B cell (primary cell): Measurements from ENCODE around the gene WNK2. TPM values are rescaled to one million over a fixed set of nuclear protein-coding genes. Genes with fewer than 3 reads are reported as not detected.

Experiments
- ATAC-seq: fragments of 200-7000 bp; cut with Tn5 transposase; one replicate; pipeline ENCODE4 v1.10.0; 2021; ENCODE audit warnings: low read depth, mild to moderate bottlenecking, moderate number of reproducible peaks, moderate library complexity
- CTCF ChIA-PET: fragments of 350-600 bp; sonication (Branson Sonifier 250); formaldehyde crosslinking; loops from one replicate; lab custom pipeline; 2021; ENCODE audit warnings: antibody characterized with exemption, inconsistent platforms; lab: Charles Lee
- POLR2A ChIA-PET: fragments of 350-600 bp; sonication (Branson Sonifier 250); formaldehyde crosslinking; loops from one replicate; lab custom pipeline; 2021; ENCODE audit warnings: antibody characterized with exemption; lab: Charles Lee
- DNase-seq: peaks from one replicate; pipeline ENCODE4 v3.0.0; 2013
- H2AFZ ChIP-seq: 2 replicates; pipeline ENCODE4 v1.6.1; 2012; ENCODE audit warnings: mild to moderate bottlenecking, low read depth, low read length; ENCODE audit not compliant: insufficient read depth, poor library complexity, severe bottlenecking
- H3K27ac ChIP-seq, 2 donors: 1 replicate in 1 of 2; 2 replicates in 1 of 2; pipeline ENCODE4 v1.5.1; 2012 to 2013; ENCODE audit warnings: low read length in 2 of 2, mild to moderate bottlenecking in 2 of 2, moderate library complexity in 1 of 2
- H3K27me3 ChIP-seq, 4 experiments: fragments of 200-600 bp in 1 of 4; sonication (generic) in 1 of 4; replicated peaks in 1 of 4; 1 replicate in 2 of 4; 2 replicates in 2 of 4; pipeline versions ENCODE4 v1.6.1 to v1.7.0; 2013 to 2016; ENCODE audit warnings: low read length in 3 of 4, mild to moderate bottlenecking in 2 of 4, mixed read lengths in 1 of 4, moderate library complexity in 1 of 4; ENCODE audit not compliant: insufficient read depth in 4 of 4, control insufficient read depth in 3 of 4; ENCODE audit errors: control extremely low read depth in 1 of 4
- H3K36me3 ChIP-seq, 2 experiments: replicated peaks in 1 of 2; 1 replicate in 1 of 2; 2 replicates in 1 of 2; pipeline versions ENCODE4 v1.6.1 to v1.7.1; 2013; ENCODE audit warnings: low read length in 1 of 2; ENCODE audit not compliant: insufficient read depth in 2 of 2, control insufficient read depth in 1 of 2; ENCODE audit errors: control extremely low read depth in 1 of 2, extremely low read depth in 1 of 2
- H3K4me1 ChIP-seq, 2 donors: fragments of 200-600 bp in 1 of 2; sonication (generic) in 1 of 2; 1 replicate in 1 of 2; 2 replicates in 1 of 2; pipeline versions ENCODE4 v1.5.1 to v1.6.1; 2013 to 2017; ENCODE audit warnings: low read length in 2 of 2; ENCODE audit not compliant: control insufficient read depth in 2 of 2, insufficient read depth in 2 of 2
- H3K4me2 ChIP-seq: replicated peaks from 2 replicates; pipeline ENCODE3; 2012; ENCODE audit warnings: mild to moderate bottlenecking, low read depth, low read length; ENCODE audit not compliant: poor library complexity, severe bottlenecking
- H3K4me3 ChIP-seq, 5 experiments: fragments of 200-600 bp in 1 of 5; sonication (generic) in 1 of 5; 1 replicate in 3 of 5; 2 replicates in 2 of 5; pipeline versions ENCODE4 v1.5.1 to v1.7.0; 2011 to 2016; ENCODE audit warnings: low read length in 4 of 5, mild to moderate bottlenecking in 4 of 5, low read depth in 2 of 5, control low read depth in 1 of 5, moderate library complexity in 1 of 5; ENCODE audit not compliant: insufficient read depth in 1 of 5; ENCODE audit errors: control extremely low read depth in 1 of 5, extremely low read depth in 1 of 5
- H3K79me2 ChIP-seq: fragments of 200-600 bp; sonication (generic); one replicate; pipeline ENCODE4 v1.6.0; 2016; ENCODE audit warnings: low read length; ENCODE audit not compliant: control insufficient read depth, insufficient read depth
- H3K9ac ChIP-seq: fragments of 200-600 bp; sonication (generic); 2 replicates; pipeline ENCODE4 v1.6.1; 2017; ENCODE audit warnings: mild to moderate bottlenecking, low read length, moderate library complexity
- H3K9me3 ChIP-seq, 3 donors: one replicate each; pipeline versions ENCODE4 v1.6.1 to v1.7.1; 2013; ENCODE audit warnings: low read length in 2 of 3; ENCODE audit not compliant: control insufficient read depth in 2 of 3, insufficient read depth in 1 of 3; ENCODE audit errors: control extremely low read depth in 1 of 3
- H4K20me1 ChIP-seq: 2 replicates; pipeline ENCODE4 v1.6.0; 2012; ENCODE audit warnings: mild to moderate bottlenecking, low read length; ENCODE audit not compliant: insufficient read depth, control insufficient read depth, poor library complexity, severe bottlenecking
- H3K27ac Mint-ChIP-seq: one replicate; pipeline ENCODE4 v1.8.0; 2021; ENCODE audit warnings: mixed read lengths
- H3K27me3 Mint-ChIP-seq: one replicate; pipeline ENCODE4 v1.8.0; 2021; ENCODE audit warnings: mixed read lengths
- H3K4me1 Mint-ChIP-seq: one replicate; pipeline ENCODE4 v1.8.0; 2021; ENCODE audit warnings: mixed read lengths
- H3K4me3 Mint-ChIP-seq: one replicate; pipeline ENCODE4 v1.8.0; 2021; ENCODE audit warnings: mixed read lengths
- H3K9me3 Mint-ChIP-seq: one replicate; pipeline ENCODE4 v1.8.0; 2022; ENCODE audit warnings: mixed read lengths; ENCODE audit not compliant: insufficient read depth
- CTCF ChIP-seq: fragments of 200-600 bp; IDR thresholded peaks from one replicate; pipeline ENCODE4 v1.8.0; 2022; ENCODE audit warnings: antibody characterized with exemption, mild to moderate bottlenecking
- EZH2 ChIP-seq: IDR thresholded peaks from 2 replicates; pipeline ENCODE4 v1.6.1; 2012; ENCODE audit warnings: borderline replicate concordance, low read depth, mild to moderate bottlenecking, moderate library complexity, low read length; ENCODE audit not compliant: insufficient read depth, poor library complexity, severe bottlenecking
- WGBS: methylation state at CpG from one replicate; pipeline ENCODE4 v1.1.5; 2013; ENCODE audit warnings: missing lambda C conversion rate; ENCODE audit not compliant: insufficient coverage; 5-methylcytosine and 5-hydroxymethylcytosine counted together
- intact Hi-C: fragments of 100-400 bp; cut with micrococcal nuclease; formaldehyde crosslinking; loops from one replicate; pipeline ENCODE4 v1.10.0; 2022
- polyA plus RNA-seq: library from polyadenylated mRNA; depleted of rRNA; stranded (reverse); fragments of >200 nt; gene quantifications from 2 replicates; pipeline ENCODE4 v1.2.3, GENCODE V29; 2012
- total RNA-seq, 2 donors: library from RNA; stranded (reverse); fragments of 120-200 nt in 1 of 2; gene quantifications; 1 replicate in 1 of 2; 2 replicates in 1 of 2; pipeline versions ENCODE4 v1.2.3 to v1.2.4, GENCODE V29; 2013 to 2022

The WNK2 gene
- total and polyA plus RNA-seq, 2 donors (not counting 1 experiment from before 2014, with no cell fraction given), result 0.49 TPM; not detected in 1

GRCh38 chr9:93299418-93300174 is 115.7 kb downstream of the WNK2 start:
- DNase-seq, result no peak
- H3K27me3 ChIP-seq, result no peaks in the 10 kb centered on the region
- H3K36me3 ChIP-seq, result no peaks in the 10 kb centered on the region
- POLR2A ChIA-PET, result no interaction called here
- H3K4me3 Mint-ChIP-seq, result no peak overlapping the region
- peaks cover 13% of the 10 kb centered on the region for H3K27me3 Mint-ChIP-seq
- H2AFZ ChIP-seq, result no peak overlapping the region
- peaks cover 8% of the 10 kb centered on the region for H3K4me1 Mint-ChIP-seq
- peaks cover 10 to 17% of the 10 kb centered on the region in 2 donors for H3K4me1 ChIP-seq
- no peak for ATAC-seq
- H3K79me2 ChIP-seq, result no peaks in the 10 kb centered on the region
- peak overlapping the region; percentile 32 for H3K27ac Mint-ChIP-seq
- 100% methylated on average over 2 of the region's 26 CpGs for WGBS
- no peak overlapping the region for H3K27ac ChIP-seq
- intact Hi-C loops, result no loop called here
- no peak overlapping the region for H3K9ac ChIP-seq
- no peaks in the 10 kb centered on the region for H3K9me3 ChIP-seq
- no peaks in the 10 kb centered on the region for H3K9me3 Mint-ChIP-seq
- no peak overlapping the region for H3K4me2 ChIP-seq
- H4K20me1 ChIP-seq, result no peaks in the 10 kb centered on the region
- no peak overlapping the region for H3K4me3 ChIP-seq
- no peak for TF ChIP-seq CTCF
- TF ChIP-seq EZH2, result no peak
- CTCF ChIA-PET, result interaction anchor here (1.3 kb wide), 1 partner anchor 343 kb away, joined by 3 read pairs; no protein-coding TSS in a partner anchor

- Histone ChIP-seq H3K36me3 (no peaks in the 10 kb centered on the region), H4K20me1 (no peaks in the 10 kb centered on the region), H3K27me3 (no peaks in the 10 kb centered on the region), H3K79me2 (no peaks in the 10 kb centered on the region), H3K9me3 (no peaks in the 10 kb centered on the region), H3K4me1 (peaks cover 5 to 11% of the 10 kb centered on the region in 2 donors), H3K4me3 (no peak overlapping the region), H3K27ac (no peak overlapping the region), H3K9ac (no peak overlapping the region), H3K4me2 (no peak overlapping the region), H2AFZ (no peak overlapping the region)
- Mint-ChIP-seq H3K27me3 (peaks cover 13% of the 10 kb centered on the region), H3K27ac (peak overlapping the region; percentile 32), H3K9me3 (no peaks in the 10 kb centered on the region), H3K4me3 (no peak overlapping the region), H3K4me1 (peaks cover 4% of the 10 kb centered on the region)
- intact Hi-C loops, result no loop called here
- TF ChIP-seq CTCF, result no peak
- 96% methylated on average over 7 of the region's 14 CpGs for WGBS
- CTCF ChIA-PET, result no interaction called here
- ATAC-seq (no peak), DNase-seq (no peak)
- POLR2A ChIA-PET, result no interaction called here
Observed at GRCh38 chr9:93300175-93300572, 116.2 kb downstream of the WNK2 start.
